ENCODE results near the gene C16orf95.

- no peak for TF ChIP-seq CTCF (IDR thresholded peaks at IDR 0.05)
- no peak for TF ChIP-seq ZFX (IDR thresholded peaks at IDR 0.05; ENCODE audit: borderline replicate concordance)
Measured at GRCh38 chr16:87359121-87359520, 41.9 kb upstream of the C16orf95 start.
